PC-9 (cell line): ENCODE data around the gene DOCK11. TPM values are rescaled to one million over a fixed set of nuclear protein-coding genes. Genes with fewer than 3 reads are reported as not detected.

Source experiments
- BruUV-seq: library from RNA; stranded (reverse); fragments of 400-500 nt; replicated peaks from 2 replicates; lab custom pipeline; 2021; lab: Mats Ljungman, UMichigan
- CTCF ChIA-PET: fragments of 300-600 bp; sonication (Branson Sonifier 250); formaldehyde crosslinking; loops from one replicate; lab custom pipeline; 2022; ENCODE audit warnings: antibody characterized with exemption; lab: Charles Lee
- POLR2A ChIA-PET: fragments of 300-600 bp; sonication (Branson Sonifier 250); formaldehyde crosslinking; loops from one replicate; lab custom pipeline; 2022; ENCODE audit warnings: antibody characterized with exemption; ENCODE audit not compliant: unreplicated experiment; lab: Charles Lee
- DNase-seq, 2 experiments: peaks; one replicate each; pipeline versions ENCODE4 v3.0.0 to v3.0.0-alpha.2; 2015 to 2022; ENCODE audit warnings: mixed read lengths in 1 of 2
- H2AFZ ChIP-seq: fragments of 200-600 bp; sonication (generic); 2 replicates; pipeline ENCODE4 v1.8.1; 2017; ENCODE audit warnings: antibody characterized with exemption
- H3F3A ChIP-seq: fragments of 200-600 bp; sonication (generic); 2 replicates; pipeline ENCODE4 v1.8.1; 2017; ENCODE audit warnings: antibody characterized with exemption, mild to moderate bottlenecking, low read depth; ENCODE audit not compliant: insufficient read depth
- H3K27ac ChIP-seq: fragments of 200-600 bp; sonication (generic); 2 replicates; pipeline ENCODE4 v1.6.1; 2016; ENCODE audit warnings: mixed run types
- H3K27me3 ChIP-seq: fragments of 200-600 bp; sonication (generic); 2 replicates; pipeline ENCODE4 v1.6.1; 2016; ENCODE audit warnings: low read depth, mixed run types; ENCODE audit not compliant: insufficient read depth
- H3K36me3 ChIP-seq: fragments of 200-600 bp; sonication (generic); 2 replicates; pipeline ENCODE4 v1.6.1; 2016; ENCODE audit warnings: low read depth, mixed run types
- H3K4me1 ChIP-seq: fragments of 200-600 bp; sonication (generic); replicated peaks from 2 replicates; pipeline ENCODE4 v1.6.1; 2016; ENCODE audit warnings: mixed run types; ENCODE audit not compliant: insufficient read depth
- H3K4me2 ChIP-seq: fragments of 200-600 bp; sonication (generic); 2 replicates; pipeline ENCODE4 v1.6.1; 2017; ENCODE audit warnings: mixed run types
- H3K4me3 ChIP-seq: fragments of 200-600 bp; sonication (generic); 2 replicates; pipeline ENCODE4 v1.6.1; 2016; ENCODE audit warnings: mixed run types
- H3K79me2 ChIP-seq: fragments of 200-600 bp; sonication (generic); 2 replicates; pipeline ENCODE4 v1.6.1; 2017; ENCODE audit warnings: low read depth, mixed run types
- H3K9me2 ChIP-seq: fragments of 200-600 bp; sonication (generic); 2 replicates; pipeline ENCODE4 v1.8.1; 2017; ENCODE audit warnings: mild to moderate bottlenecking; ENCODE audit not compliant: insufficient read depth
- H3K9me3 ChIP-seq: fragments of 200-600 bp; sonication (generic); 2 replicates; pipeline ENCODE4 v1.8.1; 2016; ENCODE audit warnings: low read depth; ENCODE audit not compliant: insufficient read depth
- H4K20me1 ChIP-seq: fragments of 200-600 bp; sonication (generic); 2 replicates; pipeline ENCODE4 v1.8.1; 2017; ENCODE audit not compliant: insufficient read depth
- CTCF ChIP-seq: fragments of 200-600 bp; sonication (generic); conservative IDR thresholded peaks from 2 replicates; pipeline ENCODE4 v1.6.1; 2017; ENCODE audit warnings: mixed run types, antibody characterized with exemption, mild to moderate bottlenecking, moderate library complexity
- EZH2 ChIP-seq: fragments of 200-600 bp; sonication (generic); IDR thresholded peaks from 2 replicates; pipeline ENCODE4 v1.8.0; 2017; ENCODE audit warnings: antibody characterized with exemption, low read depth
- intact Hi-C: fragments of 100-400 bp; cut with micrococcal nuclease; formaldehyde crosslinking; loops from one replicate; pipeline ENCODE4 v1.10.0; 2022; ENCODE audit not compliant: unreplicated experiment
- total RNA-seq: library from RNA; stranded (reverse); gene quantifications from 2 replicates; pipeline ENCODE4 v1.2.3, GENCODE V29; 2021

Gene DOCK11
- total RNA-seq, 1 experiment from 2014 or later: 9.0 TPM

GRCh38 chrX:118548841-118549240 is 53.2 kb downstream of the DOCK11 start:
- Histone ChIP-seq H3K27me3 (no peaks in the 10 kb centered on the region), H3K4me2 (no peak overlapping the region), H3K9me3 (no peaks in the 10 kb centered on the region), H3K4me1 (0 out of 2 replicates have a peak, but pooled peaks cover 6% of the 10 kb centered on the region), H3F3A (no peaks in the 10 kb centered on the region), H2AFZ (no peak overlapping the region), H3K79me2 (no peaks in the 10 kb centered on the region), H3K36me3 (no peaks in the 10 kb centered on the region), H3K4me3 (no peak overlapping the region), H3K9me2 (no peaks in the 10 kb centered on the region), H4K20me1 (no peaks in the 10 kb centered on the region), H3K27ac (no peak overlapping the region)
- no peak for DNase-seq
- intact Hi-C loops: loop anchor here (10.0 kb wide), 1 partner anchor 94 kb away; no protein-coding TSS in a partner anchor
- BruUV-seq: no TSS peak
- CTCF ChIA-PET: no interaction called here
- TF ChIP-seq CTCF (no peak), EZH2 (no peak)
- POLR2A ChIA-PET: no interaction called here

- ChIA-PET CTCF (no interaction called here), POLR2A (interaction anchor here (0.5 kb wide), 1 partner anchor 13 kb away, joined by 4 read pairs; no protein-coding TSS in a partner anchor)
- H3K27me3 ChIP-seq: no peaks in the 10 kb centered on the region
- H2AFZ ChIP-seq: no peak overlapping the region
- intact Hi-C loops: no loop called here
- no peak overlapping the region for H3K27ac ChIP-seq
- no TSS peak for BruUV-seq
- no peaks in the 10 kb centered on the region for H3K79me2 ChIP-seq
- no peak overlapping the region for H3K4me3 ChIP-seq
- TF ChIP-seq EZH2 (no peak), CTCF (no peak)
- no peaks in the 10 kb centered on the region for H3K9me2 ChIP-seq
- H3F3A ChIP-seq: no peaks in the 10 kb centered on the region
- no peak overlapping the region for H3K4me2 ChIP-seq
- no peaks in the 10 kb centered on the region for H3K9me3 ChIP-seq
- H4K20me1 ChIP-seq: no peaks in the 10 kb centered on the region
- no peaks in the 10 kb centered on the region for H3K36me3 ChIP-seq
- 0 out of 2 replicates have a peak, but pooled peaks cover 6% of the 10 kb centered on the region for H3K4me1 ChIP-seq
- DNase-seq: peak in 1 of 2 experiments; percentile 35
Observed at GRCh38 chrX:118550792-118551191, 55.2 kb downstream of the DOCK11 start.

- 0 out of 2 replicates have a peak, but pooled peaks cover 6% of the 10 kb centered on the region for H3K4me1 ChIP-seq
- no peak overlapping the region for H3K4me3 ChIP-seq
- no peaks in the 10 kb centered on the region for H3K27me3 ChIP-seq
- intact Hi-C loops: no loop called here
- ChIA-PET CTCF (no interaction called here), POLR2A (interaction anchor here (0.7 kb wide), 1 partner anchor 133 kb away, joined by 5 read pairs; no protein-coding TSS in a partner anchor)
- no peak for DNase-seq
- H3K4me2 ChIP-seq: no peak overlapping the region
- TF ChIP-seq EZH2 (no peak), CTCF (no peak)
- H3K9me3 ChIP-seq: no peaks in the 10 kb centered on the region
- no peaks in the 10 kb centered on the region for H3K9me2 ChIP-seq
- no peak overlapping the region for H3K27ac ChIP-seq
- no peaks in the 10 kb centered on the region for H3K79me2 ChIP-seq
- H2AFZ ChIP-seq: no peak overlapping the region
- no TSS peak for BruUV-seq
- H3F3A ChIP-seq: no peaks in the 10 kb centered on the region
- no peaks in the 10 kb centered on the region for H3K36me3 ChIP-seq
- no peaks in the 10 kb centered on the region for H4K20me1 ChIP-seq
Observed at GRCh38 chrX:118551426-118551825, 55.8 kb downstream of the DOCK11 start.
